Upper lobe of left lung (tissue), 4 donors: ENCODE measurements around the gene SCNN1G.

Experiments used
- POLR2A ChIP-seq, 4 donors: fragments of 450-650 bp; IDR thresholded peaks; one replicate each; pipeline ENCODE4 v1.5.1; 2016 to 2017; ENCODE audit warnings: antibody characterized with exemption in 4 of 4, mild to moderate bottlenecking in 2 of 4
- POLR2AphosphoS5 ChIP-seq, 2 donors: sonication (generic); formaldehyde crosslinking; IDR thresholded peaks; one replicate each; pipeline ENCODE4 v1.5.1; 2017; ENCODE audit warnings: antibody characterized with exemption in 2 of 2
- TF ChIP-seq, protein P1 (sequence below), 6 experiments: fragments of 450-650 bp in 4 of 6; fragments of 200-600 bp in 2 of 6; sonication (generic) in 2 of 6; IDR thresholded peaks; one replicate each; pipeline ENCODE4 v1.5.1; 2016 to 2019; ENCODE audit warnings: antibody characterized with exemption in 6 of 6

- TF ChIP-seq, protein P1, sequence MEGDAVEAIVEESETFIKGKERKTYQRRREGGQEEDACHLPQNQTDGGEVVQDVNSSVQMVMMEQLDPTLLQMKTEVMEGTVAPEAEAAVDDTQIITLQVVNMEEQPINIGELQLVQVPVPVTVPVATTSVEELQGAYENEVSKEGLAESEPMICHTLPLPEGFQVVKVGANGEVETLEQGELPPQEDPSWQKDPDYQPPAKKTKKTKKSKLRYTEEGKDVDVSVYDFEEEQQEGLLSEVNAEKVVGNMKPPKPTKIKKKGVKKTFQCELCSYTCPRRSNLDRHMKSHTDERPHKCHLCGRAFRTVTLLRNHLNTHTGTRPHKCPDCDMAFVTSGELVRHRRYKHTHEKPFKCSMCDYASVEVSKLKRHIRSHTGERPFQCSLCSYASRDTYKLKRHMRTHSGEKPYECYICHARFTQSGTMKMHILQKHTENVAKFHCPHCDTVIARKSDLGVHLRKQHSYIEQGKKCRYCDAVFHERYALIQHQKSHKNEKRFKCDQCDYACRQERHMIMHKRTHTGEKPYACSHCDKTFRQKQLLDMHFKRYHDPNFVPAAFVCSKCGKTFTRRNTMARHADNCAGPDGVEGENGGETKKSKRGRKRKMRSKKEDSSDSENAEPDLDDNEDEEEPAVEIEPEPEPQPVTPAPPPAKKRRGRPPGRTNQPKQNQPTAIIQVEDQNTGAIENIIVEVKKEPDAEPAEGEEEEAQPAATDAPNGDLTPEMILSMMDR (IDR thresholded peaks at IDR 0.05), result no peak
- TF ChIP-seq POLR2A (IDR thresholded peaks at IDR 0.05) (no peak), POLR2AphosphoS5 (IDR thresholded peaks at IDR 0.05) (no peak)
These were observed 18.6 kb upstream of the SCNN1G start for GRCh38 chr16:23163921-23164320.
